Neural progenitor cell (in vitro differentiated cells): ENCODE results near the gene DLG2. TPM values are rescaled to one million over a fixed set of nuclear protein-coding genes. Genes with fewer than 3 reads are reported as not detected.

Experiments used
- DNase-seq: peaks from one replicate; pipeline ENCODE4 v3.0.0-alpha.2; 2016; ENCODE audit warnings: low spot score
- H2AFZ ChIP-seq: fragments of 200-600 bp; sonication (generic); replicated peaks from 2 replicates; pipeline ENCODE4 v1.6.1; 2016; ENCODE audit warnings: antibody characterized with exemption
- H3F3A ChIP-seq: fragments of 200-600 bp; sonication (generic); 2 replicates; pipeline ENCODE4 v1.6.1; 2016; ENCODE audit warnings: antibody characterized with exemption, low read depth
- H3K27ac ChIP-seq: fragments of 200-600 bp; sonication (generic); 2 replicates; pipeline ENCODE4 v1.5.1; 2016; ENCODE audit warnings: mild to moderate bottlenecking
- H3K27me3 ChIP-seq: fragments of 200-600 bp; sonication (generic); 2 replicates; pipeline ENCODE4 v1.6.1; 2016; ENCODE audit warnings: mild to moderate bottlenecking, moderate library complexity
- H3K36me3 ChIP-seq: fragments of 200-600 bp; sonication (generic); 2 replicates; pipeline ENCODE4 v1.5.1; 2016
- H3K4me1 ChIP-seq: fragments of 200-600 bp; sonication (generic); 2 replicates; pipeline ENCODE4 v1.6.1; 2016; ENCODE audit warnings: mixed run types
- H3K4me2 ChIP-seq: fragments of 200-600 bp; sonication (generic); 2 replicates; pipeline ENCODE4 v1.6.1; 2016
- H3K4me3 ChIP-seq: fragments of 200-600 bp; sonication (generic); 2 replicates; pipeline ENCODE4 v1.5.1; 2016
- H3K79me2 ChIP-seq: fragments of 200-600 bp; sonication (generic); 2 replicates; pipeline ENCODE4 v1.6.1; 2016; ENCODE audit warnings: low read depth
- H3K9ac ChIP-seq: fragments of 200-600 bp; sonication (generic); 2 replicates; pipeline ENCODE4 v1.6.1; 2016
- H3K9me3 ChIP-seq: fragments of 200-600 bp; sonication (generic); 2 replicates; pipeline ENCODE4 v1.5.1; 2016; ENCODE audit warnings: low read depth
- H4K20me1 ChIP-seq: fragments of 200-600 bp; sonication (generic); 2 replicates; pipeline ENCODE4 v1.6.1; 2016; ENCODE audit warnings: low read depth
- H3K27ac Mint-ChIP-seq: 3 replicates; pipeline ENCODE4 v1.8.0; 2021; ENCODE audit warnings: mixed read lengths
- H3K27me3 Mint-ChIP-seq: 2 replicates; pipeline ENCODE4 v1.8.0; 2022; ENCODE audit warnings: low read depth, mild to moderate bottlenecking, inconsistent platforms, moderate library complexity, mixed read lengths; ENCODE audit not compliant: insufficient read depth
- H3K36me3 Mint-ChIP-seq: 3 replicates; pipeline ENCODE4 v1.8.0; 2021; ENCODE audit warnings: mixed read lengths
- H3K4me1 Mint-ChIP-seq: 3 replicates; pipeline ENCODE4 v1.8.0; 2021; ENCODE audit warnings: mixed read lengths
- H3K4me3 Mint-ChIP-seq: 3 replicates; pipeline ENCODE4 v1.8.0; 2021; ENCODE audit warnings: mild to moderate bottlenecking, moderate library complexity, mixed read lengths
- H3K9me3 Mint-ChIP-seq: 3 replicates; pipeline ENCODE4 v1.8.0; 2020; ENCODE audit warnings: mixed read lengths
- CTCF ChIP-seq: fragments of 200-600 bp; sonication (generic); IDR thresholded peaks from 2 replicates; pipeline ENCODE4 v1.5.1; 2017; ENCODE audit warnings: antibody characterized with exemption, mild to moderate bottlenecking
- EZH2 ChIP-seq: fragments of 200-600 bp; sonication (generic); IDR thresholded peaks from 2 replicates; pipeline ENCODE4 v1.6.1; 2017; ENCODE audit warnings: antibody characterized with exemption, mild to moderate bottlenecking, moderate library complexity
- EZH2phosphoT487 ChIP-seq: fragments of 200-600 bp; sonication (generic); IDR thresholded peaks from 2 replicates; pipeline ENCODE4 v1.6.1; 2017; ENCODE audit warnings: antibody characterized with exemption
- total RNA-seq: library from RNA; depleted of rRNA; stranded (reverse); fragments of >200 nt; gene quantifications from 2 replicates; pipeline ENCODE4 v1.2.3, GENCODE V29; 2015; ENCODE audit warnings: low replicate concordance

Gene DLG2
- total RNA-seq, 1 donor from 2014 or later = 7.5 TPM

GRCh38 chr11:83625336-83625735, 2001.8 kb downstream of the DLG2 start:
- H3K4me1 ChIP-seq = peaks cover 5% of the 10 kb centered on the region
- TF ChIP-seq EZH2 (no peak), CTCF (no peak), EZH2phosphoT487 (no peak)
- Mint-ChIP-seq H3K27me3 (no peaks in the 10 kb centered on the region), H3K9me3 (no peaks in the 10 kb centered on the region), H3K4me3 (no peak overlapping the region), H3K36me3 (no peaks in the 10 kb centered on the region), H3K4me1 (peaks cover 9% of the 10 kb centered on the region), H3K27ac (no peak overlapping the region)
- no peak for DNase-seq
- no peaks in the 10 kb centered on the region for H4K20me1 ChIP-seq
- no peak overlapping the region for H3K4me3 ChIP-seq
- H3K27ac ChIP-seq = no peak overlapping the region
- no peaks in the 10 kb centered on the region for H3K9me3 ChIP-seq
- H3K79me2 ChIP-seq = no peaks in the 10 kb centered on the region
- no peak overlapping the region for H3K4me2 ChIP-seq
- no peak overlapping the region for H2AFZ ChIP-seq
- no peaks in the 10 kb centered on the region for H3F3A ChIP-seq
- no peaks in the 10 kb centered on the region for H3K27me3 ChIP-seq
- no peaks in the 10 kb centered on the region for H3K36me3 ChIP-seq
- no peak overlapping the region for H3K9ac ChIP-seq

- TF ChIP-seq EZH2phosphoT487 (no peak), CTCF (no peak), EZH2 (no peak)
- no peak overlapping the region for H3K27ac Mint-ChIP-seq
- H3K9ac ChIP-seq = no peak overlapping the region
- peaks cover 7% of the 10 kb centered on the region for H3K4me1 ChIP-seq
- no peak overlapping the region for H3K4me3 Mint-ChIP-seq
- no peaks in the 10 kb centered on the region for H3K9me3 Mint-ChIP-seq
- H3K4me2 ChIP-seq = no peak overlapping the region
- H3K36me3 ChIP-seq = no peaks in the 10 kb centered on the region
- no peak overlapping the region for H2AFZ ChIP-seq
- no peaks in the 10 kb centered on the region for H3K9me3 ChIP-seq
- H3K4me1 Mint-ChIP-seq = peaks cover 7% of the 10 kb centered on the region
- DNase-seq = no peak
- no peaks in the 10 kb centered on the region for H3K27me3 Mint-ChIP-seq
- H3K27me3 ChIP-seq = no peaks in the 10 kb centered on the region
- H3K79me2 ChIP-seq = no peaks in the 10 kb centered on the region
- no peaks in the 10 kb centered on the region for H4K20me1 ChIP-seq
- no peak overlapping the region for H3K27ac ChIP-seq
- H3F3A ChIP-seq = no peaks in the 10 kb centered on the region
- H3K36me3 Mint-ChIP-seq = no peaks in the 10 kb centered on the region
- no peak overlapping the region for H3K4me3 ChIP-seq
Observed at GRCh38 chr11:83617671-83618070, 2009.5 kb downstream of the DLG2 start.

GRCh38 chr11:83613767-83614121, 2013.4 kb downstream of the DLG2 start:
- H2AFZ ChIP-seq = no peak overlapping the region
- H3F3A ChIP-seq = no peaks in the 10 kb centered on the region
- Mint-ChIP-seq H3K4me3 (no peak overlapping the region), H3K9me3 (no peaks in the 10 kb centered on the region), H3K36me3 (no peaks in the 10 kb centered on the region), H3K27ac (no peak overlapping the region), H3K27me3 (no peaks in the 10 kb centered on the region), H3K4me1 (peaks cover 19% of the 10 kb centered on the region)
- no peaks in the 10 kb centered on the region for H3K36me3 ChIP-seq
- H3K27me3 ChIP-seq = no peaks in the 10 kb centered on the region
- no peak overlapping the region for H3K27ac ChIP-seq
- no peak for TF ChIP-seq EZH2phosphoT487
- TF ChIP-seq EZH2 = no peak
- TF ChIP-seq CTCF = no peak
- no peak for DNase-seq
- H3K9me3 ChIP-seq = no peaks in the 10 kb centered on the region
- H3K4me3 ChIP-seq = no peak overlapping the region
- H3K79me2 ChIP-seq = no peaks in the 10 kb centered on the region
- no peak overlapping the region for H3K4me2 ChIP-seq
- H3K4me1 ChIP-seq = peaks cover 10% of the 10 kb centered on the region
- no peak overlapping the region for H3K9ac ChIP-seq
- H4K20me1 ChIP-seq = no peaks in the 10 kb centered on the region
